NCI-H1105 treated with DMSO at 0.1 percent for 48 hours (cell line): ENCODE data around the gene PRKCH.

Experiments used
- DNase-seq: peaks from one replicate; lab custom pipeline; 2025; lab: John Stamatoyannopoulos, UW

Gene PRKCH

GRCh38 chr14:61553730-61554641 lies 232.6 kb downstream of the PRKCH start:
- DNase-seq = no peak

- no peak for DNase-seq
Observed at GRCh38 chr14:61555056-61555838, 233.9 kb downstream of the PRKCH start.

- no peak for DNase-seq
Observed at GRCh38 chr14:61556455-61556854, 235.1 kb downstream of the PRKCH start.

- DNase-seq = no peak
Observed at GRCh38 chr14:61557262-61557661, 235.9 kb downstream of the PRKCH start.

- no peak for DNase-seq
Observed at GRCh38 chr14:61557854-61558253, 236.5 kb downstream of the PRKCH start.

GRCh38 chr14:61558271-61558670 lies 236.9 kb downstream of the PRKCH start:
- DNase-seq = no peak

GRCh38 chr14:61559641-61560201 lies 238.3 kb downstream of the PRKCH start:
- no peak for DNase-seq

GRCh38 chr14:61560323-61560722 lies 238.9 kb downstream of the PRKCH start:
- DNase-seq = no peak

GRCh38 chr14:61561104-61561503 lies 239.7 kb downstream of the PRKCH start:
- DNase-seq = no peak

- DNase-seq = no peak
Observed at GRCh38 chr14:61561657-61562276, 240.4 kb downstream of the PRKCH start.

- DNase-seq = no peak
Observed at GRCh38 chr14:61562321-61563161, 241.2 kb downstream of the PRKCH start.

- peak; percentile 42 for DNase-seq
Observed at GRCh38 chr14:61563162-61563511, 241.8 kb downstream of the PRKCH start.

- no peak for DNase-seq
Observed at GRCh38 chr14:61563880-61564617, 242.7 kb downstream of the PRKCH start.

GRCh38 chr14:61564618-61565091 lies 243.3 kb downstream of the PRKCH start:
- no peak for DNase-seq

GRCh38 chr14:61565181-61565580 lies 243.8 kb downstream of the PRKCH start:
- DNase-seq = no peak

- no peak for DNase-seq
Observed at GRCh38 chr14:61565836-61566536, 244.6 kb downstream of the PRKCH start.

GRCh38 chr14:61566537-61567225 lies 245.3 kb downstream of the PRKCH start:
- DNase-seq = no peak

GRCh38 chr14:61567838-61568571 lies 246.6 kb downstream of the PRKCH start:
- no peak for DNase-seq

- DNase-seq = no peak
Observed at GRCh38 chr14:61568572-61569011, 247.2 kb downstream of the PRKCH start.
